Measurements from ENCODE around the gene EYS. TPM values are rescaled to one million over a fixed set of nuclear protein-coding genes. Genes with fewer than 3 reads are reported as not detected.
A peak's percentile ranks its signal among the peaks of the same experiment; 100 is the strongest.

Gene EYS
- polyA plus RNA-seq, 6 donors from 2014 or later: 0.06 to 0.18 (median 0.07) TPM; not detected in 1

DNA sequence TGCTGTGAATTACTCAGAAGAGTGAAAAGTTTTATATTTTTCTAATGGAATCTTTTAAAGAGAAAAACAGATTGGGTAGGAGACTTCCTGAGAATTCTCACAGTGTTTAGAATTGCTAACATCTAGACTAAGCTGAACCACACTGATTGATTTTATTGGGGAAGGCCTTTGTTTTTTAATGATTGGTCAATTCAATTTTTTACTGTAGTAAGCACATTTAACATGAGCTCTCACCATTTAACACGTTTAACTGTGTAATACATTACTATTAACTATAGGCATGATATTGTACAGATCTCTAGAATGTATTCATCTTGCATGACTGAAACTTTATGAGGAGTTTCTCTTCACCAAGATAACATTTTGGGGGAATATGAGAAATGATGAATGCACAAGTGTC lies 1084.1 kb downstream of the EYS start:
- ATAC-seq (ENCODE audit: low read depth in 2 of 2) (no peak), DNase-seq (no peak)
- Mint-ChIP-seq H3K9me3 (peaks cover 0 to 5% (median 2%) of the 10 kb centered on the region in 7 donors), H3K27me3 (no peaks in the 10 kb centered on the region), H3K27ac (no peak overlapping the region), H3K36me3 (no peaks in the 10 kb centered on the region), H3K4me1 (no peaks in the 10 kb centered on the region), H3K4me3 (no peak overlapping the region)

DNA sequence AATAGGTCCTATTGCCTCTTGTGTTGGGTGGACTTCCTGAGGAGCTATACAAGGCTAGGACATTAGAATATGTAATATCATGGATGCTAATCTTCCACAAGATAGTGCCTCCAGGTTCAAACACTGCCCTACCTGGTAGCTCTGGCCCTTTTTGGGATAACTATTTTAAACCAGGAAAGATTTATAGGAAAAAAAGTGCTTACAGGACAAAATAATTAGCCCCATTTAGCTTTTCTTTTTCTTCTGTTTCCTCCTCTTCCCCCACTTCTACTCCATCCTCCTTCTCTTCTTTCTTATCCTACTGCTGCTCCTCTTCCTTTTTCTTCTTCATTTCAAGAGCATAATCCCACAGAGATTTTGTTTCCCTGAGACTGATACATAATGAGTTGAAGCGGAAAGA lies 1104.0 kb downstream of the EYS start:
- ATAC-seq (ENCODE audit: low read depth in 2 of 2) (no peak), DNase-seq (no peak)
- Mint-ChIP-seq H3K9me3 (peaks cover 0 to 20% (median 3%) of the 10 kb centered on the region in 7 donors), H3K36me3 (no peaks in the 10 kb centered on the region), H3K4me1 (no peaks in the 10 kb centered on the region), H3K27me3 (no peaks in the 10 kb centered on the region), H3K27ac (no peak overlapping the region), H3K4me3 (no peak overlapping the region)

DNA sequence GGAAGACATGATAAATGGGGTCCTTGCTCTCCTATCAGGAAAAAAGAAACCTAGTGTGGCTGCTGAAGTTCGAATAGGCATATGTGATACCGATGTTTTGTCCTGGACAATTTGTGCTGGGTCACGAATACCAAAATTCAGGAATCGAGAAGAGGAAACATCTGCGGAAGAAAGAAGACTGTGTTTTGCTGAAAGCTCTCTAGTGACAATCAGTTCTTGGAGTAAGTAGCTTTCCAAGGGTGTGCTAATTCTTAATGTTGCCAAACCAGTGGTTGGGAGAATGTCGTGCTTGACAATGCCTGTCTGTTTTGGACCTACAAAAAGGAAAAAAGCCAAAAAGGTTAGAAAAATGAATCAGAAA lies 1115.4 kb downstream of the EYS start:
- Mint-ChIP-seq H3K36me3 (peaks cover 0 to 8% of the 10 kb centered on the region in 2 donors), H3K27me3 (no peaks in the 10 kb centered on the region), H3K27ac (no peak overlapping the region), H3K4me1 (no peaks in the 10 kb centered on the region), H3K4me3 (no peak overlapping the region), H3K9me3 (peaks cover 2 to 24% (median 8%) of the 10 kb centered on the region in 7 donors)
- DNase-seq (no peak), ATAC-seq (ENCODE audit: low read depth in 2 of 2) (no peak)

DNA sequence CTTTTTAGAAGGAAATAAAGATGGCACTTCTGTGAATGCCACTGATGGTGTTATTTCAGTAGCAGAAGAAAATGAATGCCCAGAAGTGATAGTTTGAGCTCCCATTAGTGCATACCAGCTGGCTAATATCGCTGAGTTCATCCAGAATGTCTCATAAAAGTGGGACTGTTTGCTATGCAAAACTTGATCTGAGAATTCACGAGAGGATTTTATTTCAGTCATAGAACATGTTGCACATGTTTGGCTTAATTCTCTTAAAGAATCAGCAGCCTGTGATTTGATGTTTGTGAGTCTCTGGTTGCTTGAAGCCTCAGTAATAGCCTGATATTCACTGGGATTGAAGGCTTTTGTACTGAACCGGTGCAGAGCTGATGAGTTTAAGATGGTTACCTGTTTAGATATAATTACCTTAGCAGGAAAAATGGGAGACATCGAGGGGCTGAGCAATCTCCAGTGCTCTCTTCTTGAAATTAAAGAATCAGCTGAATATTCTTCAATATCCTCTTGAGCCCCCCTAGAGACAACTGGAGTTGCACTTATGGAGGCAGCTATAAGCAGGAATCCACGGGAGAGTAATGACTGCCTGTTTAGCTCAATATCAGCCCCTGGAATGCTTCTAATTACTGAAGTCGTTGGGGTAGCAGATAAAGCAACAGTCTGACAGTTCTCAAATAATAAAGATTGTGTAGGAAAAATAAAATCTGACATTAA lies 1115.9 kb downstream of the EYS start:
- H3K27ac Mint-ChIP-seq: no peak overlapping the region
- peaks cover 2 to 19% (median 5%) of the 10 kb centered on the region in 7 donors for H3K9me3 Mint-ChIP-seq
- ATAC-seq (ENCODE audit: low read depth in 2 of 2) (no peak), DNase-seq (no peak)
- H3K36me3 Mint-ChIP-seq: peaks cover 0 to 7% of the 10 kb centered on the region in 2 donors
- H3K27me3 Mint-ChIP-seq: no peaks in the 10 kb centered on the region
- H3K4me1 Mint-ChIP-seq: no peaks in the 10 kb centered on the region
- no peak overlapping the region for H3K4me3 Mint-ChIP-seq

GRCh38 chr6:64589961-64590360 lies 1117.1 kb downstream of the EYS start:
- no peak overlapping the region for H3K4me3 Mint-ChIP-seq
- no peaks in the 10 kb centered on the region for H3K4me1 Mint-ChIP-seq
- no peak overlapping the region for H3K27ac Mint-ChIP-seq
- peaks cover 0 to 8% (median 3%) of the 10 kb centered on the region in 7 donors for H3K9me3 Mint-ChIP-seq
- DNase-seq: no peak
- no peaks in the 10 kb centered on the region for H3K36me3 Mint-ChIP-seq
- H3K27me3 Mint-ChIP-seq: no peaks in the 10 kb centered on the region
- ATAC-seq (ENCODE audit: low read depth in 2 of 2): no peak

- Mint-ChIP-seq H3K27ac (no peak overlapping the region), H3K27me3 (no peaks in the 10 kb centered on the region), H3K9me3 (peaks cover 0 to 10% (median 4%) of the 10 kb centered on the region in 7 donors), H3K36me3 (no peaks in the 10 kb centered on the region), H3K4me1 (no peaks in the 10 kb centered on the region), H3K4me3 (no peak overlapping the region)
- DNase-seq (no peak), ATAC-seq (ENCODE audit: low read depth in 2 of 2) (no peak)
Observed at GRCh38 chr6:64580346-64580745, 1126.7 kb downstream of the EYS start.

- Mint-ChIP-seq H3K4me3 (no peak overlapping the region), H3K9me3 (peaks cover 0 to 12% (median 6%) of the 10 kb centered on the region in 7 donors), H3K36me3 (no peaks in the 10 kb centered on the region), H3K4me1 (no peaks in the 10 kb centered on the region), H3K27me3 (no peaks in the 10 kb centered on the region), H3K27ac (no peak overlapping the region)
- no peak for DNase-seq
- ATAC-seq (ENCODE audit: low read depth in 2 of 2): no peak
Observed at GRCh38 chr6:64553249-64553786, 1153.7 kb downstream of the EYS start.

DNA sequence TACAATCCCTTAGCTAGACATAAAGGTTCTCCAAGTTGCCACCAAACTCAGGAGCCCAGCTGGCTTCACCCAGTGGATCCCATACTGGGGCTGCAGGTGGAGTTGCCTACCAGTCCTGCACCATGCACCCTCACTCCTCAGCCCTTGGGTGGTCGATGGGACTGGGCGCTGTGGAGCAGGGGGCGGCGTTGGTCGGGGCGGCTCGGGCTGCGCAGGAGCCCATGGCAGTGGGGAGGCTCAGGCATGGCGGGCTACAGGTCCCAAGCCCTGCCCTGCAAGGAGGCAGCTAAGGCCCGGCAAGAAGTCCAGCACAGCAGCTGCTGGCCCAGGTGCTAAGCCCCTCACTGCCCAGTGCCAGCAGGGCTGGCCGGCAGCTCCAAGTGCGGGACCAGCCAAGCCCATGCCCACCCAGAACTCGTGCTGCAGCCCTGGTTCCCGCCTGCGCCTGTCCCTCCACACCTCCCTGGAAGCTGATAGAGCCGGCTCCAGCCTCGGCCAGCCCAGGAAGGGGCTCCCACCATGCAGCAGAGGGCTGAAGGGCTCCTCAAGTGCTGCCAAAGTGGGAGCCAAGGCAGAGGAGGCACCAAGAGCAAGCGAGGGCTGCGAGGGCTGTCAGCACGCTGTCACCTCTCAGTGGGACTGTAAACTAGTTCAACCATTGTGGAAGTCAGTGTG lies 1159.3 kb downstream of the EYS start:
- no peaks in the 10 kb centered on the region for H3K27me3 Mint-ChIP-seq
- no peaks in the 10 kb centered on the region for H3K4me1 Mint-ChIP-seq
- ATAC-seq (ENCODE audit: low read depth in 2 of 2) (no peak), DNase-seq (no peak)
- H3K9me3 Mint-ChIP-seq: peaks cover 3 to 14% (median 8%) of the 10 kb centered on the region in 7 donors
- no peaks in the 10 kb centered on the region for H3K36me3 Mint-ChIP-seq
- H3K4me3 Mint-ChIP-seq: no peak overlapping the region
- H3K27ac Mint-ChIP-seq: no peak overlapping the region

DNA sequence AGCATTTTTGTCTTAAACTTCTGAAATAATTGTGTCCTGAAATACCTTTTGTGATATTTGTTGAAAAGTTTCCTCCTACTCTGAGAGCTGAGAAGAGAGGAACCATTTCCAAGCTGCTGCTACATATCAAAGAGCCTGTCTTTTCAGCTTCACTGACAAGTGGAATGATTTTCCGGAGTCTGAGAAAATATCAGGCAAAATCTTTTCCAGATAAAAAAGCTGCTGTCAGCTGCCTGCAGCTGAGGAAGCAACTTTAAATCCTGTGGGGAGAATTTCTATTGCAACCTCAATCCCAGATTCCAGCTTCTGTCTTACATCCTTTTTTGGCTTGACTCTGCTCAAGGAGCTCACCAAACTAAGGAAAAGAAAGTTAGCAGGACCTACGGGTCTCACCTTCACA lies 1167.1 kb downstream of the EYS start:
- H3K27me3 Mint-ChIP-seq: no peaks in the 10 kb centered on the region
- H3K4me3 Mint-ChIP-seq: no peak overlapping the region
- ATAC-seq (ENCODE audit: low read depth in 2 of 2): no peak
- no peak for DNase-seq
- peaks cover 2 to 16% (median 7%) of the 10 kb centered on the region in 7 donors for H3K9me3 Mint-ChIP-seq
- no peaks in the 10 kb centered on the region for H3K36me3 Mint-ChIP-seq
- H3K27ac Mint-ChIP-seq: no peak overlapping the region
- no peaks in the 10 kb centered on the region for H3K4me1 Mint-ChIP-seq

- H3K27me3 Mint-ChIP-seq: no peaks in the 10 kb centered on the region
- H3K4me1 Mint-ChIP-seq: no peaks in the 10 kb centered on the region
- DNase-seq (no peak), ATAC-seq (ENCODE audit: low read depth in 2 of 2) (no peak)
- no peaks in the 10 kb centered on the region for H3K36me3 Mint-ChIP-seq
- H3K27ac Mint-ChIP-seq: no peak overlapping the region
- peaks cover 2 to 8% (median 5%) of the 10 kb centered on the region in 7 donors for H3K9me3 Mint-ChIP-seq
- H3K4me3 Mint-ChIP-seq: no peak overlapping the region
Observed at GRCh38 chr6:64538722-64539121, 1168.3 kb downstream of the EYS start.

DNA sequence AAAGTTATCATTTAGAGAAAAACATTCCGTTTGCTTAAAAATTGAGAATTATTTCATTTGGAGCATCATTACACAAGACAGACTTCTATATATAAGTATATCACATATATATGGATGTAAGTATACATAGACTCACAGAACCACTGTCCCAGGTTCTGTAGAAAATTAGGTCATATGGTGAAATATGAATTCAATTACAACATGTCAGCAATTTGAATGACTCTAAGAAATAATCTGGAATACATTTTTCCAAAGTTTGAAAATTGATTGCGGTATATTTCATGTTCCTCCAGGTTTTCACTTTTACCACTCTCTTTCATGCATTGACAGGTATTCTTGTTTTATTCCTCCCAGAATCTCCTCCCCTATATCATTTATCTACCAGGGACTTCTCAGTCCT lies 1179.1 kb downstream of the EYS start:
- DNase-seq: no peak
- no peaks in the 10 kb centered on the region for H3K36me3 Mint-ChIP-seq
- peak overlapping the region in 1 of 8 donors; percentile 2 for H3K4me3 Mint-ChIP-seq
- no peaks in the 10 kb centered on the region for H3K27me3 Mint-ChIP-seq
- no peaks in the 10 kb centered on the region for H3K4me1 Mint-ChIP-seq
- H3K27ac Mint-ChIP-seq: no peak overlapping the region
- no peak for ATAC-seq (ENCODE audit: low read depth in 2 of 2)
- H3K9me3 Mint-ChIP-seq: peaks cover 0 to 10% (median 5%) of the 10 kb centered on the region in 7 donors

- Mint-ChIP-seq H3K4me3 (no peak overlapping the region), H3K36me3 (no peaks in the 10 kb centered on the region), H3K9me3 (peaks cover 0 to 17% (median 5%) of the 10 kb centered on the region in 7 donors), H3K27ac (no peak overlapping the region), H3K27me3 (no peaks in the 10 kb centered on the region), H3K4me1 (no peaks in the 10 kb centered on the region)
- no peak for DNase-seq
- ATAC-seq (ENCODE audit: low read depth in 2 of 2): no peak
Observed at GRCh38 chr6:64522859-64523258, 1184.2 kb downstream of the EYS start.

GRCh38 chr6:64520050-64520449 lies 1187.0 kb downstream of the EYS start:
- Mint-ChIP-seq H3K27me3 (no peaks in the 10 kb centered on the region), H3K36me3 (no peaks in the 10 kb centered on the region), H3K4me3 (no peak overlapping the region), H3K9me3 (peaks cover 0 to 16% (median 5%) of the 10 kb centered on the region in 7 donors), H3K4me1 (no peaks in the 10 kb centered on the region), H3K27ac (no peak overlapping the region)
- no peak for DNase-seq
- no peak for ATAC-seq (ENCODE audit: low read depth in 2 of 2)

DNA sequence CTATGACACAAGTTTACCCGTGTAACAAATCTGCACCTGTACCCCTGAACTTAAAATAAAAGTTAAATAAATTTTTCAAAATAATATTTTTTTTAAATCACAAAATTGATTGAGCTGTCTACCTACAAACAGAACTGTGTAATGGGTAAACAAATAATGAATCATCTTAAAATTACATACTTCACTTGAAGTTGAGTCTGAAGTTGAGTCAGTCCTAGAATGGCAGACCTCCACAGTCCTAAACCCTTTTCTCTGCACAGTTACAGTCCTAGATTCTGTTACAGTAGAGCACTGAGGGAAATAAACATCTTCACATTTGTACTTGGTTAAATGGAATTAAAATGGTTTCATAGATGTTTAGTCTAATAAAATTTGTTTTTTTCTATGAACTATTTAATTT lies 1190.6 kb downstream of the EYS start:
- no peak overlapping the region for H3K27ac Mint-ChIP-seq
- H3K9me3 Mint-ChIP-seq: peaks cover 0 to 9% (median 8%) of the 10 kb centered on the region in 7 donors
- ATAC-seq (ENCODE audit: low read depth in 2 of 2) (no peak), DNase-seq (no peak)
- no peaks in the 10 kb centered on the region for H3K36me3 Mint-ChIP-seq
- H3K4me3 Mint-ChIP-seq: no peak overlapping the region
- H3K27me3 Mint-ChIP-seq: no peaks in the 10 kb centered on the region
- H3K4me1 Mint-ChIP-seq: no peaks in the 10 kb centered on the region

All from naive B cell (primary cell).